ENCODE measurements around the gene ZNF22.
"Not testable (repeated sequence)": the region's sequence is repeated elsewhere in the genome, so short reads cannot be mapped to it uniquely, and the experiment has no call there.

ZNF22 gene

GRCh38 chr10:45001381-45002148 lies 842 bp downstream of the ZNF22 start:
- Histone ChIP-seq H3K36me3 (ENCODE audit: control insufficient read depth, insufficient read depth, low read length) (no peaks in the 10 kb centered on the region; the same call in 1 of the 2 replicates), H3K9me3 (ENCODE audit: control insufficient read depth, insufficient read depth, low read length) (no peaks in the 10 kb centered on the region), H3K27ac (ENCODE audit: low read length) (no peak overlapping the region), H3K4me3 (ENCODE audit: low read length) (peak overlapping the region; percentile 79), H3K27me3 (ENCODE audit: control insufficient read depth, insufficient read depth, low read length) (no peaks in the 10 kb centered on the region), H3K4me1 (ENCODE audit: control insufficient read depth, insufficient read depth, low read length) (peaks cover 4% of the 10 kb centered on the region)
- no CpG with 5 or more reads among the region's 13 CpGs for WGBS (ENCODE audit: insufficient coverage, insufficient read length)
- DNase-seq (ENCODE audit: low read depth, low spot score) = no peak

GRCh38 chr10:45003432-45004000 lies 2.8 kb downstream of the ZNF22 start:
- no CpG with 5 or more reads among the region's 10 CpGs for WGBS (ENCODE audit: insufficient coverage, insufficient read length)
- H3K27ac ChIP-seq (ENCODE audit: low read length) = no peak overlapping the region
- H3K9me3 ChIP-seq (ENCODE audit: control insufficient read depth, insufficient read depth, low read length) = no peaks in the 10 kb centered on the region
- H3K4me1 ChIP-seq (ENCODE audit: control insufficient read depth, insufficient read depth, low read length) = peaks cover 4% of the 10 kb centered on the region
- no peak for DNase-seq (ENCODE audit: low read depth, low spot score)
- no peak overlapping the region for H3K4me3 ChIP-seq (ENCODE audit: low read length)
- no peaks in the 10 kb centered on the region; the same call in 1 of the 2 replicates for H3K36me3 ChIP-seq (ENCODE audit: control insufficient read depth, insufficient read depth, low read length)
- H3K27me3 ChIP-seq (ENCODE audit: control insufficient read depth, insufficient read depth, low read length) = no peaks in the 10 kb centered on the region

DNA sequence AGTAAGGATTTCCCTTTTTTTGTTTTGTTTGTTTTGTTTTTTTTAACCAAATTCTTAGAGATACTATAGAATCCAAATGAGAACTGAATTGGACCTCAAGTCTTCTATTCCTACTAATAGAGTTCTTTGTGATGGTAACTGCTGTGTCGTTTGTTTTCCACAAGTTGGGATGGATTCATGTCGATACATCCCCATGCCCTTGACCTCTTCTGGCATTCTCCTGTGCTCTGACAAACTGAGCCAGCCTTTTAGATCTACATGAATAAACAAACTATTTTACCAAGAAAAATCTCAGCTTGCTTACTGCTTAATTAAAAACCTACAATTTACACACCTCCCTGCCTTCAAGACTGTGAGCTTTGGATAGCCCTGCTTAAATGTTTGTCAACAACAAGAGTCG lies 3.9 kb downstream of the ZNF22 start:
- no peaks in the 10 kb centered on the region; the same call in 1 of the 2 replicates for H3K36me3 ChIP-seq (ENCODE audit: control insufficient read depth, insufficient read depth, low read length)
- DNase-seq (ENCODE audit: low read depth, low spot score) = no peak
- no peaks in the 10 kb centered on the region for H3K27me3 ChIP-seq (ENCODE audit: control insufficient read depth, insufficient read depth, low read length)
- peaks cover 4% of the 10 kb centered on the region for H3K4me1 ChIP-seq (ENCODE audit: control insufficient read depth, insufficient read depth, low read length)
- no peaks in the 10 kb centered on the region for H3K9me3 ChIP-seq (ENCODE audit: control insufficient read depth, insufficient read depth, low read length)
- no CpG with 5 or more reads among the region's 3 CpGs for WGBS (ENCODE audit: insufficient coverage, insufficient read length)
- H3K4me3 ChIP-seq (ENCODE audit: low read length) = no peak overlapping the region
- no peak overlapping the region for H3K27ac ChIP-seq (ENCODE audit: low read length)

GRCh38 chr10:45005284-45005683 lies 4.6 kb downstream of the ZNF22 start:
- Histone ChIP-seq H3K27ac (ENCODE audit: low read length) (no peak overlapping the region), H3K9me3 (ENCODE audit: control insufficient read depth, insufficient read depth, low read length) (no peaks in the 10 kb centered on the region), H3K36me3 (ENCODE audit: control insufficient read depth, insufficient read depth, low read length) (no peaks in the 10 kb centered on the region; the same call in 1 of the 2 replicates), H3K4me1 (ENCODE audit: control insufficient read depth, insufficient read depth, low read length) (peaks cover 1% of the 10 kb centered on the region; the same call in 1 of the 2 replicates), H3K27me3 (ENCODE audit: control insufficient read depth, insufficient read depth, low read length) (no peaks in the 10 kb centered on the region), H3K4me3 (ENCODE audit: low read length) (no peak overlapping the region)
- no peak for DNase-seq (ENCODE audit: low read depth, low spot score)
- WGBS (ENCODE audit: insufficient coverage, insufficient read length) = no CpG with 5 or more reads among the region's 1 CpG

- H3K27ac ChIP-seq (ENCODE audit: low read length) = no peak overlapping the region
- WGBS (ENCODE audit: insufficient coverage, insufficient read length) = no CpG with 5 or more reads among the region's 3 CpGs
- no peaks in the 10 kb centered on the region for H3K27me3 ChIP-seq (ENCODE audit: control insufficient read depth, insufficient read depth, low read length)
These were observed 5.7 kb downstream of the ZNF22 start for GRCh38 chr10:45006276-45007030.

GRCh38 chr10:45008524-45009161 lies 7.9 kb downstream of the ZNF22 start:
- Histone ChIP-seq H3K4me3 (ENCODE audit: low read length) (no peak overlapping the region), H3K27ac (ENCODE audit: low read length) (no peak overlapping the region), H3K27me3 (ENCODE audit: control insufficient read depth, insufficient read depth, low read length) (no peaks in the 10 kb centered on the region), H3K36me3 (ENCODE audit: control insufficient read depth, insufficient read depth, low read length) (no peaks in the 10 kb centered on the region; the same call in 1 of the 2 replicates), H3K4me1 (ENCODE audit: control insufficient read depth, insufficient read depth, low read length) (no peaks in the 10 kb centered on the region), H3K9me3 (ENCODE audit: control insufficient read depth, insufficient read depth, low read length) (no peaks in the 10 kb centered on the region)
- DNase-seq (ENCODE audit: low read depth, low spot score) = peak; percentile 57
- no CpG with 5 or more reads among the region's 8 CpGs for WGBS (ENCODE audit: insufficient coverage, insufficient read length)

More at GRCh38 chr10:45006276-45007030, 5.7 kb downstream of the ZNF22 start:
- DNase-seq (ENCODE audit: low read depth, low spot score) = no peak
- no peak overlapping the region for H3K4me3 ChIP-seq (ENCODE audit: low read length)
- H3K4me1 ChIP-seq (ENCODE audit: control insufficient read depth, insufficient read depth, low read length) = no peaks in the 10 kb centered on the region
- no peaks in the 10 kb centered on the region; the same call in 1 of the 2 replicates for H3K36me3 ChIP-seq (ENCODE audit: control insufficient read depth, insufficient read depth, low read length)
- no peaks in the 10 kb centered on the region for H3K9me3 ChIP-seq (ENCODE audit: control insufficient read depth, insufficient read depth, low read length)

- not testable (repeated sequence) for H3K27me3 ChIP-seq (ENCODE audit: control insufficient read depth, insufficient read depth, low read length)
- WGBS (ENCODE audit: insufficient coverage, insufficient read length) = no CpG with 5 or more reads among the region's 10 CpGs
These were observed 13.8 kb downstream of the ZNF22 start for GRCh38 chr10:45014557-45014956.

DNA sequence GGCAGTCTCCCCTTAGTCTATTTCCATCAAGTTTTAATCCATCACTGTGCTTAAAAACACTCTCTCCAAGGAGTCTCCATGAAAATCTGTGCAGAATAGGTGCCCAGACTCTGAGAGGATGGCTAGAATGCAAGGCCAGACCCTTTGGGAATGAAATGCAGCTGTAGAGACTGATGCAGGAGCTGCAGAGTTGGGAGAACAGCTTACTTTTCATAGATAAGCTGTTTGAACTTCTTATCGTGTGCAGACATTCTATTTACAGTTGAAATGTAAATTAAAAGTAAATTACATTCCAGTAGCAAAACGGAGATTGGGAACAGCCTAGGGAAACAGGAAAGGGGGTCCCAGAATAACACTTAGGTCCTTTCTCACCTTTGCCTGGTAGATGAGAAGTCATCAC lies 14.9 kb downstream of the ZNF22 start:
- Histone ChIP-seq H3K9me3 (ENCODE audit: control insufficient read depth, insufficient read depth, low read length) (no peaks in the 10 kb centered on the region), H3K27me3 (ENCODE audit: control insufficient read depth, insufficient read depth, low read length) (no peaks in the 10 kb centered on the region), H3K36me3 (ENCODE audit: control insufficient read depth, insufficient read depth, low read length) (no peaks in the 10 kb centered on the region), H3K4me1 (ENCODE audit: control insufficient read depth, insufficient read depth, low read length) (no peaks in the 10 kb centered on the region), H3K4me3 (ENCODE audit: low read length) (no peak overlapping the region), H3K27ac (ENCODE audit: low read length) (no peak overlapping the region)
- no peak for DNase-seq (ENCODE audit: low read depth, low spot score)
- WGBS (ENCODE audit: insufficient coverage, insufficient read length) = no CpG with 5 or more reads among the region's 2 CpGs

More at GRCh38 chr10:45014557-45014956, 13.8 kb downstream of the ZNF22 start:
- H3K9me3 ChIP-seq (ENCODE audit: control insufficient read depth, insufficient read depth, low read length); H3K27ac ChIP-seq (ENCODE audit: low read length); H3K36me3 ChIP-seq (ENCODE audit: control insufficient read depth, insufficient read depth, low read length); H3K4me3 ChIP-seq (ENCODE audit: low read length); H3K4me1 ChIP-seq (ENCODE audit: control insufficient read depth, insufficient read depth, low read length); DNase-seq (ENCODE audit: low read depth, low spot score): not testable (repeated sequence)

DNA sequence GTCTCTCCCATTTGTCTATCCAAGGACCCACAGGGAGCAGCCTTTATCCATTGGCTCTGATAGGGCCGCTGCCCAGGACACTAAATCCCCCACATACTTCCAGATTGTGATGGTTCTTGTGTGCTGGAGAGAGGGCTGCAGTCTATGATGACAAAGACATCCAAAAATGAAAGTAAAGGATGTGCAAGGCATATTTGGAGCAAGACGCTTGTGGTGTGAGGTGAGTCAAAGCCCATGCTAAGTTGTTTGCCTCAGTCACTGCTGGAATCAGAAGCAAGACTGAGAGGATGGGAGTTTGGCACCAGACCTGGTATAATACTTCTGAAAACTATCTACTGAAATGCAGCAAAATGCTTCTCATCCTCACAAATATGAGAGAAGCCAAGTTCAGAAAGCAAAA lies 22.7 kb downstream of the ZNF22 start:
- Histone ChIP-seq H3K9me3 (ENCODE audit: control insufficient read depth, insufficient read depth, low read length) (no peaks in the 10 kb centered on the region), H3K4me1 (ENCODE audit: control insufficient read depth, insufficient read depth, low read length) (no peaks in the 10 kb centered on the region), H3K27ac (ENCODE audit: low read length) (no peak overlapping the region), H3K27me3 (ENCODE audit: control insufficient read depth, insufficient read depth, low read length) (no peaks in the 10 kb centered on the region), H3K36me3 (ENCODE audit: control insufficient read depth, insufficient read depth, low read length) (no peaks in the 10 kb centered on the region), H3K4me3 (ENCODE audit: low read length) (no peak overlapping the region)
- no CpG with 5 or more reads among the region's 2 CpGs for WGBS (ENCODE audit: insufficient coverage, insufficient read length)
- no peak for DNase-seq (ENCODE audit: low read depth, low spot score)

DNA sequence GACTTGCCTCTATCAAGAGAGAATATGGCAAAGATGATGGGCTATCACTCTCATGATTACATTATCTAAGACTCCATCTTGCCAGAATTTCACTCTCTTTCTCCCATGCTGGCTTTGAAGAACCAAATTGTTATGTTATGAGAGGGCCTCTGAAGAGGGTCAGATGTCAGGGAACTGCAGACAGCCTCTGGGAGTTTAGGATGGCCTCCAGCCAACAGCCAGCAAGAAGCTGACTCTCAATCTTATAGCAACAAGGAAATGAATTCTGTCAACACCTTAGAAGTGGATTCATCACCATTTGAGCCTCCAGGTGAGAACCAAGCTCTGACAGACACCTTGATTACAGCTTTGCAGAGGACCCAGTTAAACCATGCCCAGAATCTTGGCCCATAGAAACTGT lies 33.6 kb downstream of the ZNF22 start:
- Histone ChIP-seq H3K4me1 (ENCODE audit: control insufficient read depth, insufficient read depth, low read length) (no peaks in the 10 kb centered on the region), H3K36me3 (ENCODE audit: control insufficient read depth, insufficient read depth, low read length) (no peaks in the 10 kb centered on the region), H3K27ac (ENCODE audit: low read length) (no peak overlapping the region), H3K4me3 (ENCODE audit: low read length) (no peak overlapping the region), H3K27me3 (ENCODE audit: control insufficient read depth, insufficient read depth, low read length) (no peaks in the 10 kb centered on the region), H3K9me3 (ENCODE audit: control insufficient read depth, insufficient read depth, low read length) (no peaks in the 10 kb centered on the region; the same call in 1 of the 2 replicates)
- DNase-seq (ENCODE audit: low read depth, low spot score) = no peak
